A673 (cell line): Measurements from ENCODE around the gene IL22RA1. TPM values are rescaled to one million over a fixed set of nuclear protein-coding genes. Genes with fewer than 3 reads are reported as not detected.

Source experiments
- BruUV-seq: library from RNA; stranded (reverse); fragments of 400-500 nt; replicated peaks from 2 replicates; lab custom pipeline; 2021; lab: Mats Ljungman, UMichigan
- CTCF ChIA-PET: fragments of 300-600 bp; sonication (Branson Sonifier 250); formaldehyde crosslinking; loops from one replicate; lab custom pipeline; 2022; ENCODE audit warnings: antibody characterized with exemption; lab: Charles Lee
- POLR2A ChIA-PET: fragments of 300-600 bp; sonication (Branson Sonifier 250); formaldehyde crosslinking; loops from one replicate; lab custom pipeline; 2022; ENCODE audit warnings: antibody characterized with exemption; ENCODE audit not compliant: low non-redundant PET; lab: Charles Lee
- DNase-seq: peaks from one replicate; pipeline ENCODE4 v3.0.0-alpha.2; 2015; ENCODE audit warnings: low spot score
- H3K27ac ChIP-seq: fragments of 200-600 bp; sonication (generic); 2 replicates; pipeline ENCODE4 v1.5.1; 2016; ENCODE audit warnings: mixed run types, low read depth, mild to moderate bottlenecking, mixed read lengths, antibody characterized with exemption, low read length; ENCODE audit not compliant: poor library complexity, severe bottlenecking
- H3K27me3 ChIP-seq: fragments of 200-600 bp; sonication (generic); replicated peaks from 2 replicates; pipeline ENCODE4 v1.6.1; 2017; ENCODE audit warnings: mixed run types, low read depth, mild to moderate bottlenecking, mixed read lengths, antibody characterized with exemption, low read length; ENCODE audit not compliant: insufficient read depth, poor library complexity
- H3K36me3 ChIP-seq: fragments of 200-600 bp; sonication (generic); 2 replicates; pipeline ENCODE4 v1.6.1; 2016; ENCODE audit warnings: mixed run types, mild to moderate bottlenecking, mixed read lengths, antibody characterized with exemption, low read length; ENCODE audit not compliant: insufficient read depth, poor library complexity, severe bottlenecking
- H3K4me1 ChIP-seq: fragments of 200-600 bp; sonication (generic); 2 replicates; pipeline ENCODE4 v1.6.1; 2017; ENCODE audit warnings: mixed run types, mild to moderate bottlenecking, mixed read lengths, antibody characterized with exemption, low read length; ENCODE audit not compliant: insufficient read depth, poor library complexity, severe bottlenecking
- H3K4me3 ChIP-seq: fragments of 200-600 bp; sonication (generic); 2 replicates; pipeline ENCODE4 v1.5.1; 2016; ENCODE audit warnings: low read depth, mixed run types, mild to moderate bottlenecking, mixed read lengths, low read length; ENCODE audit not compliant: poor library complexity, severe bottlenecking
- H3K9me3 ChIP-seq: fragments of 200-600 bp; sonication (generic); 2 replicates; pipeline ENCODE4 v1.6.1; 2016; ENCODE audit warnings: mixed run types, low read depth, mild to moderate bottlenecking, mixed read lengths, antibody characterized with exemption, low read length; ENCODE audit not compliant: poor library complexity, severe bottlenecking
- EZH2 ChIP-seq: fragments of 200-600 bp; sonication (generic); IDR thresholded peaks from 2 replicates; pipeline ENCODE4 v1.6.1; 2017; ENCODE audit warnings: borderline replicate concordance, low read depth, mild to moderate bottlenecking, mixed read lengths, antibody characterized with exemption, low read length; ENCODE audit not compliant: poor library complexity, severe bottlenecking
- intact Hi-C: fragments of 100-400 bp; cut with micrococcal nuclease; formaldehyde crosslinking; loops from one replicate; pipeline ENCODE4 v1.10.0; 2022; ENCODE audit not compliant: unreplicated experiment
- total RNA-seq: library from RNA; stranded (reverse); gene quantifications from 2 replicates; pipeline ENCODE4 v1.2.3, GENCODE V29; 2021
- TF ChIP-seq, protein P1 (sequence below): fragments of 300-800, 200-600 bp; sonication (generic); conservative IDR thresholded peaks from 2 replicates; pipeline ENCODE4 v1.5.1; 2017; ENCODE audit warnings: low read depth, mild to moderate bottlenecking, antibody characterized with exemption, low read length, moderate library complexity, mixed read lengths

The IL22RA1 gene
- total RNA-seq, 1 experiment from 2014 or later = 0.24 TPM

DNA sequence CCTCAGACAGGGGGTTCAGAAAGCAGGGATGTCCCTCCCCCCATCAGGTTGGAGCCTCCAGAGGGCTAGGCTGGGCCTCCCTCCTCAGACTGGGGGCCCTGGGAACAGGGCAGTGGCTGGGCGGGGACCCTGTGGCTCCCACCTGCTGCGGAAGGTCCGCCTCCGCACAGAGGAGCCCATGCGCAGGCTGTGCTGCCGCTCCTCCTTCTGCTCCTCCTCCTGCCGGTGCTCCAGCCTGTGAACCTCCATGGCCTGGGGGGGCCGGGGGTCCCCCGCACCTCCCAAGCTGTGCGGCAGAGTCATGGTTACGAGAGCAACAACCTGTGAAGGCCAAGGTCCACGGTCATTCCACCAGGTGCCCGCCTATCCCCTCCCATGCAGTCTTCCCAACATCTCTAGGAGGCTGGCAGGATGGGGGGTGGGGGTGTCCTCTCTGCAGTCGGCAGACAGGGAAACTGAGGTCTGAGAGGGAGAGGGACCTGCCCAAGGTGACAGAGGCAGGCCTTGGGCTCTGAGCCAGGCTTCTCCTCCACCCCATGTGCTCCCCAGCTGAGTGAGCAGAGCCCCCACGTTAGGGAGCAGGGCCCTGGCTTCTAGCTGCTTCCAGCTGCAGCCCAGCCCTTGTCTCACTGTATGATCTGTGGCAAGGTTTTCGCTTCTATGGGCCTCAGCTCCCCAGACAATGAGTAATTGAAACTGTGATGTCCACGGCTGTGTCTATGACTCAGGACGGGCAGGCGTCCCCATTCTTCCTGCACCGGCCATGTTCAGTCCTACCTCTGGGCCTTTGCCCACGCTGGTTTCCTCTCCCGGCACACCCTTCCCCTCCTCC lies 34.4 kb downstream of the IL22RA1 start:
- CTCF ChIA-PET = no interaction called here

DNA sequence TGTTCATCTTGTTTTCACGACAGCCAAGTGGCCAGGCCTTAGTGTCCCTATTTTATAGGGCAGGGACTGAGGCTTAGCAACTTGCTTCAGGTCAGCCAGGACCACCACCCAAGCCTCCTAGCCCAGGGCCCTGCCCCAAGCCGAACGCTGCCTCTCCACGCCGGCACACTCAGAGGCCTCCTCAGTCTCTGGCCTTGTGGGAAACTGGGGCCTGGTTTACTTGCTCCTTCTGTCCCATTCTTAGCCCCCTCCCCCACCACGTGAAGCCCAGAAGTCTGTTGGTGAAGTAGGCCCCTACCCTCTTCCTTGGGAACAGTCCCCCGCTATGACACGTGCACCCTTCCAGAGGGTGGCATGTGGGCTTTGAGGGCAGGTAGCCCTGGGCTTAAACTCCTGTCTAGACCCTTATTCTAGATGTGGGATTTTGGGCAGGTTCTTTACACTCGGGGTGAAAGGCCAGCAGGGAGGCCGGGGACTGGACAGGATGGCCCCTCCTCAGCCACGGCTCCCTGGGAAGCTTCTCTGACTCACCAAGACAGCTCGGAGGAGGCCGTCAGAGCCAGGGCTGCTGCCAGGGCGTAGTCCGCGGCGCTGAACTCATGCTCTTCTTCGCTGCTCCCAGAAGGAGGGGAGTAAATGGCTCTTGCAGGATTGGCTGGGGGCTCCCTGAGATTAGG lies 35.3 kb downstream of the IL22RA1 start:
- H3K27ac ChIP-seq = no peak overlapping the region
- H3K4me3 ChIP-seq = no peak overlapping the region
- POLR2A ChIA-PET = no interaction called here
- no peak for DNase-seq
- CTCF ChIA-PET = no interaction called here
- TF ChIP-seq, protein P1, sequence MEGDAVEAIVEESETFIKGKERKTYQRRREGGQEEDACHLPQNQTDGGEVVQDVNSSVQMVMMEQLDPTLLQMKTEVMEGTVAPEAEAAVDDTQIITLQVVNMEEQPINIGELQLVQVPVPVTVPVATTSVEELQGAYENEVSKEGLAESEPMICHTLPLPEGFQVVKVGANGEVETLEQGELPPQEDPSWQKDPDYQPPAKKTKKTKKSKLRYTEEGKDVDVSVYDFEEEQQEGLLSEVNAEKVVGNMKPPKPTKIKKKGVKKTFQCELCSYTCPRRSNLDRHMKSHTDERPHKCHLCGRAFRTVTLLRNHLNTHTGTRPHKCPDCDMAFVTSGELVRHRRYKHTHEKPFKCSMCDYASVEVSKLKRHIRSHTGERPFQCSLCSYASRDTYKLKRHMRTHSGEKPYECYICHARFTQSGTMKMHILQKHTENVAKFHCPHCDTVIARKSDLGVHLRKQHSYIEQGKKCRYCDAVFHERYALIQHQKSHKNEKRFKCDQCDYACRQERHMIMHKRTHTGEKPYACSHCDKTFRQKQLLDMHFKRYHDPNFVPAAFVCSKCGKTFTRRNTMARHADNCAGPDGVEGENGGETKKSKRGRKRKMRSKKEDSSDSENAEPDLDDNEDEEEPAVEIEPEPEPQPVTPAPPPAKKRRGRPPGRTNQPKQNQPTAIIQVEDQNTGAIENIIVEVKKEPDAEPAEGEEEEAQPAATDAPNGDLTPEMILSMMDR = no peak
- no peak for TF ChIP-seq EZH2
- H3K9me3 ChIP-seq = no peaks in the 10 kb centered on the region
- H3K36me3 ChIP-seq = no peaks in the 10 kb centered on the region
- no TSS peak for BruUV-seq
- no peaks in the 10 kb centered on the region for H3K4me1 ChIP-seq
- intact Hi-C loops = no loop called here
- H3K27me3 ChIP-seq = no peaks in the 10 kb centered on the region

More for the DNA sequence above, 34.4 kb downstream of the IL22RA1 start:
- TF ChIP-seq, protein P1 = no peak
- no peak for TF ChIP-seq EZH2
- H3K4me3 ChIP-seq = no peak overlapping the region
- DNase-seq = no peak
- no TSS peak for BruUV-seq
- H3K4me1 ChIP-seq = no peaks in the 10 kb centered on the region
- no peaks in the 10 kb centered on the region for H3K36me3 ChIP-seq
- POLR2A ChIA-PET = no interaction called here
- intact Hi-C loops = no loop called here
- no peaks in the 10 kb centered on the region for H3K27me3 ChIP-seq
- no peak overlapping the region for H3K27ac ChIP-seq
- no peaks in the 10 kb centered on the region for H3K9me3 ChIP-seq

DNA sequence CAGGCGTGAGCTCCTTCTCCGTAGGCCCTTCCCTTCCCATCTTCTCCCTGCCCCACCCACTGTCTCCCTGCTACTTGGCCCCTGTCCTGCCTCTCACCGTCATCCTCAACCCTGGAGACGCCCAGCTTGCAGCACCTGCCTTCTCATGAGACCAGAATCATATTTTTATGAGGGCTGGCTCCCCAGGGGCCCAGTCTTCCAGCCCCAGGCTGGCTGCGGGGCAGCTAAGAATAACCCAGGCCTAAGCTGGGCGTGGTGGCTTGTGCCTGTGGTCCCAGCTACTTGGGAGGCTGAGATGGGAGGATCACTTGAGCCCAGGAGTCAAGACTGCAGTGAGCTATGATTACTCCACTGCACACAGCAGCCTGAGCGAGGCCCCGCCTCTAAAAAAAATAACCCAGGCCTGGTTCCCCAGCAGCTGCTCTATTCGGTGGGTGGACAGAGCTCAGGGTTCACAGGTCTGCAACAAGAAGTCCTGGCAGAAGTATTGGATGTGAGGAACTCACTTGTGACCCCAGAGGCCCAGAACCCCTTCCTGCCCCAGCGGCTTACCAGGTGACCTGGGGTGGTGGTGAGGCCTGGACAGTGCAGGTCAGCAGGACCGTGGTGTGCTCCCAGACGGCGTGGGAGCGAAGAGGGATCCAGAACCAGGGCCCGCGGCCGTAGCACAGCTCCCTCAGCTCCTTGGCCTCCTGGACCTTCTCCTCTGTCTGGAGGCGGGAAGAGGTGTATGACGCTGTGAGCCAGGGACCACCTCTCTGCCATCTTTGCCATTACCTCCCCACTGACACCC lies 37.4 kb downstream of the IL22RA1 start:
- Histone ChIP-seq H3K36me3 (no peaks in the 10 kb centered on the region), H3K27ac (no peak overlapping the region), H3K4me1 (no peaks in the 10 kb centered on the region), H3K27me3 (no peaks in the 10 kb centered on the region), H3K4me3 (no peak overlapping the region), H3K9me3 (no peaks in the 10 kb centered on the region)
- DNase-seq = no peak
- POLR2A ChIA-PET = no interaction called here
- TF ChIP-seq, protein P1 = no peak
- TF ChIP-seq EZH2 = no peak
- CTCF ChIA-PET = interaction anchor here (0.8 kb wide), 1 partner anchor 93 kb away, joined by 3 read pairs; no protein-coding TSS in a partner anchor
- intact Hi-C loops = no loop called here
- no TSS peak for BruUV-seq
